K562 (cell line): Measurements from ENCODE around the gene ETS2. TPM values are rescaled to one million over a fixed set of nuclear protein-coding genes. Genes with fewer than 3 reads are reported as not detected.

Source experiments
- ATAC-seq: fragments of 200-7000 bp; cut with Tn5 transposase; 3 replicates; pipeline ENCODE4 v1.9.1; 2020; ENCODE audit warnings: moderate library complexity
- BruUV-seq: library from RNA; stranded (reverse); fragments of 400-500 nt; replicated peaks from 2 replicates; lab custom pipeline; 2021; lab: Mats Ljungman, UMichigan
- CTCF ChIA-PET: fragments of 300-600 bp; formaldehyde crosslinking; extraction: SDS; loops from one replicate; lab custom pipeline; 2021; ENCODE audit warnings: low intra/inter-chr PET ratio; lab: Yijun Ruan, JAX
- POLR2A ChIA-PET: fragments of 300-600, 350-650 bp; sonication (Branson Sonifier 250); formaldehyde crosslinking; extraction: SDS; loops from one replicate; lab custom pipeline; 2021; ENCODE audit warnings: antibody characterized with exemption, inconsistent platforms; lab: Yijun Ruan, JAX
- DNase-seq, 4 experiments: peaks; one replicate each; pipeline versions ENCODE4 v3.0.0 to v3.0.0-alpha.2; 2011 to 2018; ENCODE audit warnings: low spot score in 3 of 4, mixed read lengths in 3 of 4; ENCODE audit errors: extremely low read depth in 1 of 4
- FAIRE-seq: peaks from 2 replicates; lab custom pipeline; 2011; peaks lifted over from hg19 to GRCh38; lab: Jason Lieb, UNC
- H2AFZ ChIP-seq: 2 replicates; pipeline ENCODE4 v1.6.0; 2011; ENCODE audit warnings: low read depth, low read length, control low read depth, inconsistent platforms
- H3K27ac ChIP-seq: fragments of 200-600 bp; 3 replicates; pipeline ENCODE4 v1.8.0; 2011; ENCODE audit warnings: low read depth, mild to moderate bottlenecking, control low read depth, inconsistent platforms, low read length, moderate library complexity, mixed read lengths; ENCODE audit errors: extremely low read depth
- H3K27me3 ChIP-seq, 2 experiments: fragments of 300-600 bp in 1 of 2; 2 replicates in 1 of 2; 3 replicates in 1 of 2; pipeline versions ENCODE4 v1.6.0 to v1.8.0; 2011; ENCODE audit warnings: inconsistent platforms in 2 of 2, low read length in 2 of 2, mild to moderate bottlenecking in 1 of 2, mixed read lengths in 1 of 2, moderate library complexity in 1 of 2; ENCODE audit not compliant: control insufficient read depth in 2 of 2, insufficient read depth in 2 of 2
- H3K36me3 ChIP-seq: fragments of 300-600 bp; 3 replicates; pipeline ENCODE4 v1.8.0; 2011; ENCODE audit warnings: mild to moderate bottlenecking, low read length, inconsistent platforms; ENCODE audit not compliant: control insufficient read depth, insufficient read depth
- H3K4me1 ChIP-seq, 2 experiments: fragments of 200-600 bp in 1 of 2; replicated peaks in 1 of 2; 2 replicates in 1 of 2; 3 replicates in 1 of 2; pipeline versions ENCODE4 v1.5.1 to v1.8.0; 2011; ENCODE audit warnings: inconsistent platforms in 2 of 2, low read length in 2 of 2, mild to moderate bottlenecking in 1 of 2, mixed read lengths in 1 of 2, moderate library complexity in 1 of 2; ENCODE audit not compliant: control insufficient read depth in 2 of 2, insufficient read depth in 2 of 2
- H3K4me2 ChIP-seq: 2 replicates; pipeline ENCODE4 v1.6.1; 2011; ENCODE audit warnings: low read length, control low read depth, inconsistent platforms, mixed read lengths; ENCODE audit not compliant: insufficient read depth
- H3K4me3 ChIP-seq: fragments of 200-600 bp; sonication (generic), shearing (Covaris generic); 2 replicates; pipeline ENCODE4 v1.5.1; 2016; ENCODE audit warnings: control low read depth, inconsistent platforms
- H3K79me2 ChIP-seq: fragments of 200-600 bp; 3 replicates; pipeline ENCODE4 v1.8.0; 2011; ENCODE audit warnings: low read length, inconsistent platforms; ENCODE audit not compliant: control insufficient read depth, insufficient read depth
- H3K9ac ChIP-seq, 2 experiments: 2 replicates each; pipeline versions ENCODE4 v1.6.0 to v1.6.1; 2011; ENCODE audit warnings: low read depth in 2 of 2, low read length in 2 of 2, control low read depth in 1 of 2, inconsistent platforms in 1 of 2, mild to moderate bottlenecking in 1 of 2, mixed read lengths in 1 of 2; ENCODE audit not compliant: insufficient read depth in 1 of 2
- H3K9me1 ChIP-seq: one replicate; pipeline ENCODE4 v1.6.0; 2011; ENCODE audit warnings: inconsistent platforms, mild to moderate bottlenecking, low read length, moderate library complexity; ENCODE audit not compliant: control insufficient read depth, insufficient read depth
- H3K9me3 ChIP-seq: replicated peaks from 2 replicates; pipeline ENCODE4 v1.5.1; 2011; ENCODE audit warnings: low read depth, low read length, inconsistent platforms; ENCODE audit not compliant: control insufficient read depth, insufficient read depth
- H4K20me1 ChIP-seq: replicated peaks from 2 replicates; pipeline ENCODE4 v1.6.1; 2011; ENCODE audit warnings: low read length, inconsistent platforms, mixed read lengths; ENCODE audit not compliant: control insufficient read depth, insufficient read depth
- EWSR1 ChIP-seq: fragments of 450-650 bp; IDR thresholded peaks from 2 replicates; pipeline ENCODE4 v1.6.1; 2018; ENCODE audit warnings: borderline replicate concordance, mild to moderate bottlenecking, low read depth, moderate library complexity; ENCODE audit not compliant: partially characterized antibody
- MAFK ChIP-seq: IDR thresholded peaks from 2 replicates; pipeline ENCODE4 v1.6.1; 2011; ENCODE audit warnings: low read length, improper control_type of control experiment
- MYC ChIP-seq, 2 experiments: fragments of 250-450 bp in 1 of 2; sonication (Bioruptor Pico) in 1 of 2; IDR thresholded peaks; 2 replicates each; pipeline versions ENCODE4 v1.5.1 to v1.6.1; 2012 to 2021; ENCODE audit warnings: low read depth in 2 of 2, borderline replicate concordance in 1 of 2, improper control_type of control experiment in 1 of 2, low read length in 1 of 2, mild to moderate bottlenecking in 1 of 2, moderate library complexity in 1 of 2
- NR2C1 ChIP-seq, 2 experiments: fragments of 450-650 bp; IDR thresholded peaks; 2 replicates each; pipeline ENCODE4 v1.6.1; 2017; ENCODE audit warnings: mild to moderate bottlenecking in 2 of 2, antibody characterized with exemption in 1 of 2, inconsistent platforms in 1 of 2, missing compliant biosample characterization in 1 of 2, missing genetic modification characterization in 1 of 2
- PYGO2 ChIP-seq: fragments of 450-650 bp; IDR thresholded peaks from 2 replicates; pipeline ENCODE4 v1.6.1; 2016; ENCODE audit warnings: mild to moderate bottlenecking, missing genetic modification characterization, moderate library complexity, missing compliant biosample characterization
- TAF7 ChIP-seq: fragments of 450-650 bp; IDR thresholded peaks from 2 replicates; pipeline ENCODE4 v1.6.1; 2016; ENCODE audit warnings: missing genetic modification characterization, missing compliant biosample characterization
- ZBED1 ChIP-seq: IDR thresholded peaks from 2 replicates; pipeline ENCODE4 v1.6.1; 2014
- ZNF134 ChIP-seq: fragments of 250-450 bp; sonication (Bioruptor Pico); conservative IDR thresholded peaks from 2 replicates; pipeline ENCODE4 v1.4.0; 2020
- WGBS: fragments of 100-300 bp; shearing (Covaris generic); methylation state at CpG from one replicate; pipeline ENCODE4 v1.1.6; 2016; ENCODE audit warnings: low coverage, mixed read lengths; ENCODE audit not compliant: insufficient coverage; ENCODE audit errors: missing lambda C conversion rate; 5-methylcytosine and 5-hydroxymethylcytosine counted together
- in situ Hi-C: fragments of 300-500 bp; cut with MboI; formaldehyde crosslinking; loops from 4 replicates; pipeline ENCODE4 v1.15.0; 2018; ENCODE audit warnings: inconsistent platforms, mixed read lengths
- intact Hi-C: fragments of 100-400 bp; cut with micrococcal nuclease; formaldehyde crosslinking; loops from 2 replicates; pipeline ENCODE4 v1.14.2; 2022
- polyA plus RNA-seq, 8 experiments: library from polyadenylated mRNA; depleted of rRNA in 4 of 8; stranded (reverse) in 5 of 8; unstranded in 3 of 8; fragments of >200 nt; fragmentation: Nextera tagmentation in 2 of 8; fragmentation: Illumina TruSeq in 1 of 8; extraction: Ambion mirVana in 2 of 8; extraction: Trizol in 1 of 8; gene quantifications; 2 replicates each; pipeline versions ENCODE4 v1.2.1 to v1.2.3, GENCODE V29; 2011 to 2014; ENCODE audit warnings: inconsistent platforms in 1 of 8, missing spikeins in 1 of 8
- total RNA-seq, 7 experiments: library from RNA; depleted of rRNA in 6 of 7; stranded (reverse); fragments of >200 nt in 6 of 7; fragmentation: Illumina TruSeq in 2 of 7; extraction: Trizol in 2 of 7; gene quantifications; 2 replicates each; pipeline versions ENCODE4 v1.2.1 to v1.2.3, GENCODE V29; 2011 to 2021; ENCODE audit warnings: low replicate concordance in 1 of 7
- TF ChIP-seq, protein P1 (sequence below), 2 experiments: fragments of 450-650 bp; IDR thresholded peaks; 2 replicates each; pipeline ENCODE4 v1.6.1; 2018; ENCODE audit warnings: mild to moderate bottlenecking in 2 of 2, low read depth in 1 of 2; ENCODE audit not compliant: partially characterized antibody in 2 of 2

The ETS2 gene
- total and polyA plus RNA-seq, 9 of the 15 experiments (the other 6 are each of a cell fraction or from before 2014, with no cell fraction given), result 1.7 to 24.4 (median 12.2) TPM

DNA sequence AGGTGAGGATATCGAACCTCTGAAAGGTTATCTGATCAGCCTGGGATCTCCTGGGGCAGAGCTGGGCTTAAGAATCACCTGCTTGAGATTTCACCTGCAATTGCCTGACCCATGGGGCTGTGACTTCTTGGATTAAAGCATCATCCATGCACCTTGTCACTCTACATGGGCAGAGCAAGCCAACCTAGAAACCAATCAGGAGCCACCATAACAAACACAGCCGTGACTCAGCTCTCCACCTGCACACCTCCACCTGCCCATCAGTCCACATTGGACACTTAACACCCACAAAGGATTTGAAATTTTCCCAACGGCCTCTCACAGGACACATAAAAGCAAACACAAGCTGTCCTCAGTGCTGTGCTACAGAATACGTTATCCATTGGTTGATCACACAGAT is 35.1 kb upstream of the ETS2 start:
- Histone ChIP-seq H3K4me3 (no peak overlapping the region), H3K79me2 (no peaks in the 10 kb centered on the region), H3K9me1 (no peaks in the 10 kb centered on the region), H3K27ac (no peak overlapping the region), H4K20me1 (no peaks in the 10 kb centered on the region), H3K9me3 (peaks cover 7% of the 10 kb centered on the region; the same call in 1 of the 2 replicates), H3K27me3 (peaks cover 45 to 56% of the 10 kb centered on the region in 2 experiments)
- BruUV-seq, result no TSS peak
- FAIRE-seq (no peak), DNase-seq (no peak)
- CTCF ChIA-PET, result no interaction called here
- in situ Hi-C loops, result no loop called here
- POLR2A ChIA-PET, result interaction anchor here (0.7 to 1.6 kb wide), 5 partner anchors 10 to 101 kb away, joined by 3 to 4 read pairs (median 3); no protein-coding TSS in a partner anchor
- intact Hi-C loops, result no loop called here
- no peak for TF ChIP-seq MAFK
- no peak for TF ChIP-seq TAF7
- TF ChIP-seq ZBED1, result no peak
- TF ChIP-seq, protein P1, sequence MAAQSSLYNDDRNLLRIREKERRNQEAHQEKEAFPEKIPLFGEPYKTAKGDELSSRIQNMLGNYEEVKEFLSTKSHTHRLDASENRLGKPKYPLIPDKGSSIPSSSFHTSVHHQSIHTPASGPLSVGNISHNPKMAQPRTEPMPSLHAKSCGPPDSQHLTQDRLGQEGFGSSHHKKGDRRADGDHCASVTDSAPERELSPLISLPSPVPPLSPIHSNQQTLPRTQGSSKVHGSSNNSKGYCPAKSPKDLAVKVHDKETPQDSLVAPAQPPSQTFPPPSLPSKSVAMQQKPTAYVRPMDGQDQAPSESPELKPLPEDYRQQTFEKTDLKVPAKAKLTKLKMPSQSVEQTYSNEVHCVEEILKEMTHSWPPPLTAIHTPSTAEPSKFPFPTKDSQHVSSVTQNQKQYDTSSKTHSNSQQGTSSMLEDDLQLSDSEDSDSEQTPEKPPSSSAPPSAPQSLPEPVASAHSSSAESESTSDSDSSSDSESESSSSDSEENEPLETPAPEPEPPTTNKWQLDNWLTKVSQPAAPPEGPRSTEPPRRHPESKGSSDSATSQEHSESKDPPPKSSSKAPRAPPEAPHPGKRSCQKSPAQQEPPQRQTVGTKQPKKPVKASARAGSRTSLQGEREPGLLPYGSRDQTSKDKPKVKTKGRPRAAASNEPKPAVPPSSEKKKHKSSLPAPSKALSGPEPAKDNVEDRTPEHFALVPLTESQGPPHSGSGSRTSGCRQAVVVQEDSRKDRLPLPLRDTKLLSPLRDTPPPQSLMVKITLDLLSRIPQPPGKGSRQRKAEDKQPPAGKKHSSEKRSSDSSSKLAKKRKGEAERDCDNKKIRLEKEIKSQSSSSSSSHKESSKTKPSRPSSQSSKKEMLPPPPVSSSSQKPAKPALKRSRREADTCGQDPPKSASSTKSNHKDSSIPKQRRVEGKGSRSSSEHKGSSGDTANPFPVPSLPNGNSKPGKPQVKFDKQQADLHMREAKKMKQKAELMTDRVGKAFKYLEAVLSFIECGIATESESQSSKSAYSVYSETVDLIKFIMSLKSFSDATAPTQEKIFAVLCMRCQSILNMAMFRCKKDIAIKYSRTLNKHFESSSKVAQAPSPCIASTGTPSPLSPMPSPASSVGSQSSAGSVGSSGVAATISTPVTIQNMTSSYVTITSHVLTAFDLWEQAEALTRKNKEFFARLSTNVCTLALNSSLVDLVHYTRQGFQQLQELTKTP (IDR thresholded peaks at IDR 0.05; ENCODE audit: low read depth in 1 of 2, partially characterized antibody in 2 of 2), result no peak
- TF ChIP-seq ZNF134 (CRISPR knock-in tag), result no peak
- no peak for TF ChIP-seq NR2C1 (IDR thresholded peaks at IDR 0.05)
- no peak for TF ChIP-seq NR2C1 (tag; IDR thresholded peaks at IDR 0.05)
- no peak for TF ChIP-seq PYGO2
- no peak for TF ChIP-seq EWSR1
- no peak for TF ChIP-seq MYC (IDR thresholded peaks at IDR 0.05; ENCODE audit: low read depth, low read length)
- TF ChIP-seq MYC (CRISPR knock-in tag; IDR thresholded peaks at IDR 0.05; ENCODE audit: borderline replicate concordance, low read depth), result no peak
- TF ChIP-seq, all 486 proteins: peak for 0
- ATAC-seq, result no peak
- WGBS, result 0% methylated on average over 4 of the region's 4 CpGs
- Histone ChIP-seq H3K36me3 (no peaks in the 10 kb centered on the region), H3K4me1 (no peaks in the 10 kb centered on the region), H3K4me2 (no peak overlapping the region), H2AFZ (no peak overlapping the region), H3K9ac (no peak overlapping the region)
